Spleen (tissue), 7 donors: Measurements from ENCODE around the gene TP53BP1.

Source experiments
- CTCF ChIP-seq, 11 experiments: fragments of 200-600 bp in 7 of 11; fragments of 450-650 bp in 4 of 11; sonication (generic) in 4 of 11; IDR thresholded peaks in 8 of 11; conservative IDR thresholded peaks in 3 of 11; 1 replicate in 7 of 11; 2 replicates in 4 of 11; pipeline versions ENCODE4 v1.4.0 to v1.8.0; 2016 to 2021; ENCODE audit warnings: antibody characterized with exemption in 11 of 11, inconsistent platforms in 4 of 11, mild to moderate bottlenecking in 1 of 11
- POLR2A ChIP-seq, 3 donors: fragments of 450-650 bp; IDR thresholded peaks; one replicate each; pipeline ENCODE4 v1.5.1; 2017; ENCODE audit warnings: antibody characterized with exemption in 3 of 3, mild to moderate bottlenecking in 1 of 3
- POLR2AphosphoS5 ChIP-seq, 3 donors: sonication (generic); formaldehyde crosslinking; IDR thresholded peaks; one replicate each; pipeline ENCODE4 v1.5.1; 2017; ENCODE audit warnings: antibody characterized with exemption in 3 of 3
- donor health status: DM: no; HTN: no; CAD: no; lungs with moderate emphysema.
- donor health status: DM: no; HTN: no; CAD: no.
- donor health status: DM: no; HTN: no; CAD: no.

- TF ChIP-seq POLR2AphosphoS5 (IDR thresholded peaks at IDR 0.05) (peak; percentile 82 to 87 (median 82)), CTCF (IDR thresholded peaks at IDR 0.05 in 8 of 11, conservative IDR thresholded peaks at IDR 0.05 in 3 of 11) (peak in 7 of 11 experiments; percentile 3 to 47 (median 12)), POLR2A (IDR thresholded peaks at IDR 0.05) (no peak)
Observed at GRCh38 chr15:43370975-43371974, 121.7 kb downstream of the TP53BP1 start, which contains the start of the genes TUBGCP4 and ZSCAN29.
